HCT116 (cell line): Measurements from ENCODE around the gene MOCS1. TPM values are rescaled to one million over a fixed set of nuclear protein-coding genes. Genes with fewer than 3 reads are reported as not detected.

ENCODE experiments used
- ATAC-seq: fragments of 200-7000 bp; cut with Tn5 transposase; 2 replicates; pipeline ENCODE4 v1.9.1; 2020; ENCODE audit warnings: mild to moderate bottlenecking, moderate library complexity
- BruUV-seq: library from RNA; stranded (reverse); fragments of 400-500 nt; replicated peaks from 2 replicates; lab custom pipeline; 2021; lab: Mats Ljungman, UMichigan
- CTCF ChIA-PET: fragments of 300-600 bp; sonication (Branson Sonifier 250); formaldehyde crosslinking; loops from one replicate; lab custom pipeline; 2021; ENCODE audit warnings: antibody characterized with exemption; lab: Charles Lee
- POLR2A ChIA-PET: fragments of 300-600, 350-600 bp; sonication (Branson Sonifier 250); formaldehyde crosslinking; loops from one replicate; lab custom pipeline; 2021; ENCODE audit warnings: antibody characterized with exemption; lab: Charles Lee
- RAD21 ChIA-PET, 2 experiments: fragments of 300-600 bp; sonication (Branson Sonifier 250); formaldehyde crosslinking; loops; one replicate each; lab custom pipeline; 2023; ENCODE audit warnings: low total read pairs in 2 of 2; ENCODE audit not compliant: uncharacterized antibody in 2 of 2, unreplicated experiment in 2 of 2, low non-redundant PET in 1 of 2; lab: Charles Lee
- DNase-seq: peaks from one replicate; pipeline ENCODE4 v3.0.0-alpha.2; 2010; ENCODE audit warnings: low read depth, low spot score
- H2AFZ ChIP-seq: fragments of 200-600 bp; shearing (Covaris generic), sonication (generic); 2 replicates; pipeline ENCODE4 v1.6.1; 2017; ENCODE audit warnings: low read depth, mixed run types, mixed read lengths, antibody characterized with exemption, low read length; ENCODE audit not compliant: poor library complexity, severe bottlenecking
- H3K27ac ChIP-seq: 2 replicates; pipeline ENCODE4 v1.5.1; 2012; ENCODE audit warnings: low read depth, low read length
- H3K27me3 ChIP-seq: fragments of 200-600 bp; sonication (generic); 2 replicates; pipeline ENCODE4 v1.6.1; 2016; ENCODE audit warnings: mixed run types, low read length, mixed read lengths; ENCODE audit not compliant: insufficient read depth
- H3K36me3 ChIP-seq, 2 experiments: fragments of 200-500 bp in 1 of 2; fragments of 200-600 bp in 1 of 2; sonication (Bioruptor generic) in 1 of 2; sonication (generic) in 1 of 2; 2 replicates each; pipeline versions ENCODE4 v1.5.1 to v1.6.1; 2014 to 2016; ENCODE audit warnings: low read length in 2 of 2, inconsistent platforms in 1 of 2, mixed read lengths in 1 of 2, mixed run types in 1 of 2; ENCODE audit not compliant: insufficient read depth in 2 of 2, control insufficient read depth in 1 of 2
- H3K4me1 ChIP-seq, 2 experiments: fragments of 200-600 bp in 1 of 2; sonication (generic) in 1 of 2; 2 replicates each; pipeline versions ENCODE4 v1.5.1 to v1.6.1; 2012 to 2017; ENCODE audit warnings: low read length in 2 of 2, inconsistent platforms in 1 of 2, mild to moderate bottlenecking in 1 of 2, mixed read lengths in 1 of 2, mixed run types in 1 of 2, moderate library complexity in 1 of 2; ENCODE audit not compliant: insufficient read depth in 2 of 2, control insufficient read depth in 1 of 2
- H3K4me2 ChIP-seq: fragments of 200-600 bp; sonication (generic); 2 replicates; pipeline ENCODE4 v1.6.1; 2017; ENCODE audit warnings: mixed run types, low read length, mixed read lengths
- H3K4me3 ChIP-seq, 2 experiments: fragments of 200-600 bp in 1 of 2; sonication (generic) in 1 of 2; replicated peaks in 1 of 2; 2 replicates each; pipeline ENCODE4 v1.5.1; 2011 to 2016; ENCODE audit warnings: low read length in 2 of 2, control low read depth in 1 of 2, low read depth in 1 of 2, mild to moderate bottlenecking in 1 of 2, mixed read lengths in 1 of 2, mixed run types in 1 of 2
- H3K79me2 ChIP-seq: fragments of 200-600 bp; sonication (generic); 2 replicates; pipeline ENCODE4 v1.6.1; 2017; ENCODE audit warnings: mild to moderate bottlenecking, mixed run types, low read length, moderate library complexity, mixed read lengths; ENCODE audit not compliant: insufficient read depth
- H3K9ac ChIP-seq: fragments of 200-600 bp; sonication (generic); 2 replicates; pipeline ENCODE4 v1.6.1; 2016; ENCODE audit warnings: low read length, mixed read lengths
- H3K9me2 ChIP-seq: fragments of 200-600 bp; sonication (generic), shearing (Covaris generic); 2 replicates; pipeline ENCODE4 v1.6.1; 2017; ENCODE audit warnings: mixed run types, mild to moderate bottlenecking, moderate library complexity; ENCODE audit not compliant: insufficient read depth
- H3K9me3 ChIP-seq, 2 experiments: fragments of 200-500 bp in 1 of 2; fragments of 200-600 bp in 1 of 2; sonication (Bioruptor generic) in 1 of 2; sonication (generic) in 1 of 2; 2 replicates each; pipeline ENCODE4 v1.6.1; 2014 to 2017; ENCODE audit warnings: low read length in 2 of 2, mixed read lengths in 2 of 2, inconsistent platforms in 1 of 2, low read depth in 1 of 2, mild to moderate bottlenecking in 1 of 2, mixed run types in 1 of 2, moderate library complexity in 1 of 2; ENCODE audit not compliant: control insufficient read depth in 1 of 2, insufficient read depth in 1 of 2
- H4K20me1 ChIP-seq: fragments of 200-600 bp; sonication (generic), shearing (Covaris generic); 2 replicates; pipeline ENCODE4 v1.6.1; 2017; ENCODE audit warnings: mixed run types, mild to moderate bottlenecking, moderate library complexity; ENCODE audit not compliant: insufficient read depth
- CBX3 ChIP-seq: IDR thresholded peaks from 2 replicates; pipeline ENCODE4 v1.6.1; 2012; ENCODE audit warnings: low read depth
- CEBPB ChIP-seq: IDR thresholded peaks from 2 replicates; pipeline ENCODE4 v1.6.1; 2012; ENCODE audit warnings: low read depth
- EGR1 ChIP-seq: IDR thresholded peaks from 2 replicates; pipeline ENCODE4 v1.6.1; 2012; ENCODE audit warnings: low read depth
- ELF1 ChIP-seq: IDR thresholded peaks from 2 replicates; pipeline ENCODE4 v1.6.1; 2012; ENCODE audit warnings: low read depth, borderline replicate concordance
- EZH2 ChIP-seq: fragments of 200-600 bp; sonication (generic); IDR thresholded peaks from 2 replicates; pipeline ENCODE4 v1.6.1; 2017; ENCODE audit warnings: antibody characterized with exemption, mixed run types
- FOSL1 ChIP-seq: IDR thresholded peaks from 2 replicates; pipeline ENCODE4 v1.6.1; 2012; ENCODE audit warnings: low read depth
- JUND ChIP-seq: IDR thresholded peaks from 2 replicates; pipeline ENCODE4 v1.6.1; 2012
- POLR2AphosphoS5 ChIP-seq: IDR thresholded peaks from 2 replicates; pipeline ENCODE4 v1.6.1; 2011; ENCODE audit warnings: mild to moderate bottlenecking, low read depth, low read length, moderate library complexity
- SP1 ChIP-seq: IDR thresholded peaks from 2 replicates; pipeline ENCODE4 v1.6.1; 2012; ENCODE audit warnings: low read depth
- SRF ChIP-seq: IDR thresholded peaks from 2 replicates; pipeline ENCODE4 v1.6.1; 2012; ENCODE audit warnings: low read depth
- ZFX ChIP-seq: fragments of 450-650 bp; IDR thresholded peaks from 2 replicates; pipeline ENCODE4 v1.6.1; 2017
- ZNF274 ChIP-seq: fragments of 200-500 bp; sonication (Bioruptor generic); IDR thresholded peaks from 2 replicates; pipeline ENCODE4 v1.6.1; 2014; ENCODE audit warnings: mild to moderate bottlenecking, low read depth, low read length, inconsistent platforms
- intact Hi-C: fragments of 100-400 bp; cut with micrococcal nuclease; formaldehyde crosslinking; loops from 2 replicates; pipeline ENCODE4 v1.10.0; 2022
- total RNA-seq: library from RNA; stranded (reverse); gene quantifications from one replicate; pipeline ENCODE4 v1.2.1, GENCODE V29; 2021; ENCODE audit not compliant: unreplicated experiment
- TF ChIP-seq, protein P1 (sequence below): IDR thresholded peaks from 2 replicates; pipeline ENCODE4 v1.6.1; 2012
- TF ChIP-seq, protein P2 (sequence below): IDR thresholded peaks from 2 replicates; pipeline ENCODE4 v1.6.1; 2012; ENCODE audit warnings: low read depth
- TF ChIP-seq, protein P3 (sequence below): IDR thresholded peaks from 2 replicates; pipeline ENCODE4 v1.6.1; 2012
- TF ChIP-seq, protein P4 (sequence below), 3 experiments: fragments of 200-600 bp in 1 of 3; sonication (generic) in 1 of 3; IDR thresholded peaks in 2 of 3; conservative IDR thresholded peaks in 1 of 3; 2 replicates each; pipeline ENCODE4 v1.5.1; 2012 to 2017; ENCODE audit warnings: low read depth in 2 of 3, low read length in 2 of 3, antibody characterized with exemption in 1 of 3, borderline replicate concordance in 1 of 3, control low read depth in 1 of 3, mild to moderate bottlenecking in 1 of 3, mixed read lengths in 1 of 3, mixed run types in 1 of 3, moderate library complexity in 1 of 3; ENCODE audit not compliant: insufficient read depth in 1 of 3

The MOCS1 gene
- total RNA-seq, 1 experiment from 2014 or later: 9.3 TPM

DNA sequence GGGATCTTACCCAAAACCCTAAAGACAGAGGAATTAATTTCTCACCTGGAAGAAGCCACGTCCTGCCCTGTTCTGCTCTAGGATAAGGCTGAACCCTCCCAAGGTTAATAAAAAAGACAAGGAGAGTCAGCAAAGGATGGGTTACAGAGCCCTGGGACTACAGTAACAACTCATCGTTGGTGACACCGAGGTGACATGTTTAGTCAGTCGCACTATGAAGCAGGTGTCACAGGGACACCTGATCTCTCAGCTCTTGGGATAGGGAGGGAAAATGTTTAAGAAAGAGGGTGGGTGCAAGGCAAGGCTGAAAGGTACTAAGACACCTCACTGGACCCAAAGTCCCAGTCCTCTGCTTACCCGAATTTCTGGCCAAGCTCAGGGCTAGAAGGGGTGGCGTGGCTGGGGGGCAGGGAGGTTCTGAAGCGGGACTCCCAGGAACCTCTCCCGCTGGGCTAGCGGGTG lies 562 bp downstream of the MOCS1 start:
- H3K9ac ChIP-seq: peak overlapping the region; percentile 63
- peak overlapping the region; percentile 48; the same call in 1 of the 2 replicates for H3K27ac ChIP-seq
- H3K9me2 ChIP-seq: no peaks in the 10 kb centered on the region
- peaks cover 15% of the 10 kb centered on the region; the same call in 1 of the 2 replicates for H3K27me3 ChIP-seq
- CTCF ChIA-PET: interaction anchor here (1.7 kb wide), 1 partner anchor 68 kb away, joined by 3 read pairs; no protein-coding TSS in a partner anchor
- H3K9me3 ChIP-seq: no peaks in the 10 kb centered on the region
- H3K4me1 ChIP-seq: peaks cover 6 to 13% of the 10 kb centered on the region in 2 experiments; a peak in 2 of 4 replicates
- H3K79me2 ChIP-seq: no peaks in the 10 kb centered on the region
- peak overlapping the region; percentile 89 for H3K4me2 ChIP-seq
- BruUV-seq: no TSS peak
- POLR2A ChIA-PET: no interaction called here
- intact Hi-C loops: no loop called here
- RAD21 ChIA-PET: no interaction called here
- no peaks in the 10 kb centered on the region for H3K36me3 ChIP-seq
- H4K20me1 ChIP-seq: no peaks in the 10 kb centered on the region
- H2AFZ ChIP-seq: no peak overlapping the region
- peak; percentile 13 for ATAC-seq
- no peak for TF ChIP-seq POLR2AphosphoS5
- H3K4me3 ChIP-seq: peak overlapping the region; percentile 73 to 74
- DNase-seq: no peak

DNA sequence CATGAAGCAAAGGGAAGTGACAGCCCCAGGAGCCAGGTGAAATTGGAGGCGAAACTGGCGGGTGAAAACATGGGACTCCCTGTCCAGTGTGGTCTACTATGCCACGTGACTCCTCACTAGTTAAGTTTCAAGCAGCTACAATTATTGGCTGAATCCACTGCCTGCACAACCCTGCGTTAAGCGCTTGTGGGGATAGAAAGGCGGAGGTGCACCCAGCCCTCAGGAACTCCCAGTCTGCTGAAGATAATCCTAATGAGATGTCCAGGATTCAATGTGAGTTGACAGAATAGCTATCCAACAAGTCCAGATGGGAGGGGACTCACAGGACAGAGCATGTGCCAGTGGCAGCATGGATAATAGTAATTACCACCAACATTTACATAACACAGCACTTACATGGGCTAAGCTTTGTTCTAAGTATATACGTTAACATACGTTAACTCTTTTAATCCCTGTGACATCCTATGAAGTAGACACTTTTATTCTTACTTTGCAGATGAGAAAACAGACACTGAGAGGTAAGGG lies 1.8 kb downstream of the MOCS1 start:
- RAD21 ChIA-PET: no interaction called here
- Histone ChIP-seq H3K79me2 (no peaks in the 10 kb centered on the region), H3K9me3 (no peaks in the 10 kb centered on the region), H4K20me1 (no peaks in the 10 kb centered on the region), H3K4me2 (no peak overlapping the region), H3K4me1 (peaks cover 4 to 15% of the 10 kb centered on the region in 2 experiments; a peak in 3 of 4 replicates), H3K36me3 (no peaks in the 10 kb centered on the region), H3K27me3 (peaks cover 15% of the 10 kb centered on the region; the same call in 1 of the 2 replicates), H3K9me2 (no peaks in the 10 kb centered on the region), H3K9ac (no peak overlapping the region), H3K4me3 (no peak overlapping the region), H3K27ac (no peak overlapping the region), H2AFZ (no peak overlapping the region)
- DNase-seq: no peak
- POLR2A ChIA-PET: no interaction called here
- BruUV-seq: no TSS peak
- no peak for ATAC-seq
- TF ChIP-seq JUND (no peak), FOSL1 (no peak), EZH2 (no peak), SRF (no peak), CBX3 (no peak), ZNF274 (no peak), SP1 (no peak), ELF1 (no peak), ZFX (no peak), EGR1 (no peak), CEBPB (no peak), POLR2AphosphoS5 (no peak)
- TF ChIP-seq, protein P1, sequence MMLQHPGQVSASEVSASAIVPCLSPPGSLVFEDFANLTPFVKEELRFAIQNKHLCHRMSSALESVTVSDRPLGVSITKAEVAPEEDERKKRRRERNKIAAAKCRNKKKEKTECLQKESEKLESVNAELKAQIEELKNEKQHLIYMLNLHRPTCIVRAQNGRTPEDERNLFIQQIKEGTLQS: no peak
- TF ChIP-seq, protein P2, sequence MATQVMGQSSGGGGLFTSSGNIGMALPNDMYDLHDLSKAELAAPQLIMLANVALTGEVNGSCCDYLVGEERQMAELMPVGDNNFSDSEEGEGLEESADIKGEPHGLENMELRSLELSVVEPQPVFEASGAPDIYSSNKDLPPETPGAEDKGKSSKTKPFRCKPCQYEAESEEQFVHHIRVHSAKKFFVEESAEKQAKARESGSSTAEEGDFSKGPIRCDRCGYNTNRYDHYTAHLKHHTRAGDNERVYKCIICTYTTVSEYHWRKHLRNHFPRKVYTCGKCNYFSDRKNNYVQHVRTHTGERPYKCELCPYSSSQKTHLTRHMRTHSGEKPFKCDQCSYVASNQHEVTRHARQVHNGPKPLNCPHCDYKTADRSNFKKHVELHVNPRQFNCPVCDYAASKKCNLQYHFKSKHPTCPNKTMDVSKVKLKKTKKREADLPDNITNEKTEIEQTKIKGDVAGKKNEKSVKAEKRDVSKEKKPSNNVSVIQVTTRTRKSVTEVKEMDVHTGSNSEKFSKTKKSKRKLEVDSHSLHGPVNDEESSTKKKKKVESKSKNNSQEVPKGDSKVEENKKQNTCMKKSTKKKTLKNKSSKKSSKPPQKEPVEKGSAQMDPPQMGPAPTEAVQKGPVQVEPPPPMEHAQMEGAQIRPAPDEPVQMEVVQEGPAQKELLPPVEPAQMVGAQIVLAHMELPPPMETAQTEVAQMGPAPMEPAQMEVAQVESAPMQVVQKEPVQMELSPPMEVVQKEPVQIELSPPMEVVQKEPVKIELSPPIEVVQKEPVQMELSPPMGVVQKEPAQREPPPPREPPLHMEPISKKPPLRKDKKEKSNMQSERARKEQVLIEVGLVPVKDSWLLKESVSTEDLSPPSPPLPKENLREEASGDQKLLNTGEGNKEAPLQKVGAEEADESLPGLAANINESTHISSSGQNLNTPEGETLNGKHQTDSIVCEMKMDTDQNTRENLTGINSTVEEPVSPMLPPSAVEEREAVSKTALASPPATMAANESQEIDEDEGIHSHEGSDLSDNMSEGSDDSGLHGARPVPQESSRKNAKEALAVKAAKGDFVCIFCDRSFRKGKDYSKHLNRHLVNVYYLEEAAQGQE: no peak
- TF ChIP-seq, protein P3, sequence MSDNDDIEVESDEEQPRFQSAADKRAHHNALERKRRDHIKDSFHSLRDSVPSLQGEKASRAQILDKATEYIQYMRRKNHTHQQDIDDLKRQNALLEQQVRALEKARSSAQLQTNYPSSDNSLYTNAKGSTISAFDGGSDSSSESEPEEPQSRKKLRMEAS: no peak
- TF ChIP-seq, protein P4, sequence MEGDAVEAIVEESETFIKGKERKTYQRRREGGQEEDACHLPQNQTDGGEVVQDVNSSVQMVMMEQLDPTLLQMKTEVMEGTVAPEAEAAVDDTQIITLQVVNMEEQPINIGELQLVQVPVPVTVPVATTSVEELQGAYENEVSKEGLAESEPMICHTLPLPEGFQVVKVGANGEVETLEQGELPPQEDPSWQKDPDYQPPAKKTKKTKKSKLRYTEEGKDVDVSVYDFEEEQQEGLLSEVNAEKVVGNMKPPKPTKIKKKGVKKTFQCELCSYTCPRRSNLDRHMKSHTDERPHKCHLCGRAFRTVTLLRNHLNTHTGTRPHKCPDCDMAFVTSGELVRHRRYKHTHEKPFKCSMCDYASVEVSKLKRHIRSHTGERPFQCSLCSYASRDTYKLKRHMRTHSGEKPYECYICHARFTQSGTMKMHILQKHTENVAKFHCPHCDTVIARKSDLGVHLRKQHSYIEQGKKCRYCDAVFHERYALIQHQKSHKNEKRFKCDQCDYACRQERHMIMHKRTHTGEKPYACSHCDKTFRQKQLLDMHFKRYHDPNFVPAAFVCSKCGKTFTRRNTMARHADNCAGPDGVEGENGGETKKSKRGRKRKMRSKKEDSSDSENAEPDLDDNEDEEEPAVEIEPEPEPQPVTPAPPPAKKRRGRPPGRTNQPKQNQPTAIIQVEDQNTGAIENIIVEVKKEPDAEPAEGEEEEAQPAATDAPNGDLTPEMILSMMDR (IDR thresholded peaks at IDR 0.05 in 2 of 3, conservative IDR thresholded peaks at IDR 0.05 in 1 of 3; ENCODE audit: borderline replicate concordance in 1 of 3, insufficient read depth in 1 of 3, low read depth in 2 of 3, low read length in 2 of 3): no peak
- CTCF ChIA-PET: no interaction called here
- intact Hi-C loops: no loop called here
